H1 (cell line): Measurements from ENCODE around the gene NDP. TPM values are rescaled to one million over a fixed set of nuclear protein-coding genes. Genes with fewer than 3 reads are reported as not detected.

ENCODE experiments used
- CTCF ChIA-PET: fragments of 300-600 bp; sonication (Branson Sonifier 250); formaldehyde crosslinking; loops from one replicate; lab custom pipeline; 2021; ENCODE audit not compliant: partially characterized antibody; lab: Charles Lee
- POLR2A ChIA-PET: fragments of 300-600 bp; sonication (Branson Sonifier 250); formaldehyde crosslinking; loops from one replicate; lab custom pipeline; 2021; ENCODE audit warnings: inconsistent platforms; ENCODE audit not compliant: partially characterized antibody; lab: Charles Lee
- DNase-seq, 2 experiments: peaks; one replicate each; pipeline versions ENCODE4 v3.0.0 to v3.0.0-alpha.2; 2010 to 2022; ENCODE audit warnings: low spot score in 2 of 2, low read depth in 1 of 2, mixed read lengths in 1 of 2
- FAIRE-seq: peaks from 2 replicates; lab custom pipeline; 2011; peaks lifted over from hg19 to GRCh38; lab: Jason Lieb, UNC
- H2AFZ ChIP-seq: 2 replicates; pipeline ENCODE4 v1.8.1; 2012; ENCODE audit warnings: low read length, inconsistent platforms
- H2AK5ac ChIP-seq: 2 replicates; pipeline ENCODE4 v1.6.1; 2013; ENCODE audit warnings: low read depth, low read length
- H2BK120ac ChIP-seq: replicated peaks from 2 replicates; pipeline ENCODE3; 2013; ENCODE audit warnings: low read depth, low read length, inconsistent platforms
- H2BK12ac ChIP-seq: 2 replicates; pipeline ENCODE4 v1.6.1; 2013; ENCODE audit warnings: low read depth, low read length
- H2BK15ac ChIP-seq: 2 replicates; pipeline ENCODE4 v1.6.1; 2013; ENCODE audit warnings: low read length
- H2BK20ac ChIP-seq: 2 replicates; pipeline ENCODE4 v1.6.1; 2013; ENCODE audit warnings: low read length
- H2BK5ac ChIP-seq: 2 replicates; pipeline ENCODE4 v1.6.1; 2013; ENCODE audit warnings: low read depth, low read length
- H3K14ac ChIP-seq: 2 replicates; pipeline ENCODE4 v1.6.1; 2013; ENCODE audit warnings: inconsistent platforms; ENCODE audit not compliant: insufficient read length
- H3K18ac ChIP-seq: 2 replicates; pipeline ENCODE4 v1.6.1; 2013; ENCODE audit warnings: low read length; ENCODE audit errors: extremely low read depth
- H3K23ac ChIP-seq: 2 replicates; pipeline ENCODE4 v1.6.1; 2013; ENCODE audit warnings: inconsistent platforms; ENCODE audit not compliant: insufficient read length
- H3K23me2 ChIP-seq: 2 replicates; pipeline ENCODE4 v1.6.1; 2013; ENCODE audit warnings: low read depth, low read length
- H3K27ac ChIP-seq: 2 replicates; pipeline ENCODE4 v1.6.1; 2011; ENCODE audit warnings: low read depth, low read length, inconsistent platforms
- H3K27me3 ChIP-seq, 4 experiments: replicated peaks in 1 of 4; 1 replicate in 1 of 4; 2 replicates in 3 of 4; pipeline versions ENCODE4 v1.6.1 to v1.8.1; 2011 to 2013; ENCODE audit warnings: low read length in 3 of 4, mild to moderate bottlenecking in 3 of 4, inconsistent platforms in 2 of 4, mixed read lengths in 2 of 4, moderate library complexity in 1 of 4; ENCODE audit not compliant: control insufficient read depth in 3 of 4, insufficient read depth in 3 of 4; ENCODE audit errors: extremely low read depth in 1 of 4
- H3K36me3 ChIP-seq, 4 experiments: 2 replicates each; pipeline versions ENCODE4 v1.6.1 to v1.8.1; 2011 to 2013; ENCODE audit warnings: mild to moderate bottlenecking in 4 of 4, low read length in 3 of 4, moderate library complexity in 2 of 4, control low read depth in 1 of 4, inconsistent platforms in 1 of 4; ENCODE audit not compliant: insufficient read depth in 4 of 4, control insufficient read depth in 2 of 4
- H3K4ac ChIP-seq: replicated peaks from 2 replicates; pipeline ENCODE3; 2013; ENCODE audit warnings: low read length, low read depth, mixed read lengths, inconsistent platforms; ENCODE audit not compliant: insufficient read length
- H3K4me1 ChIP-seq, 4 experiments: replicated peaks in 1 of 4; 1 replicate in 1 of 4; 2 replicates in 3 of 4; pipeline versions ENCODE4 v1.6.1 to v1.8.1; 2011 to 2013; ENCODE audit warnings: low read length in 3 of 4, inconsistent platforms in 2 of 4, mixed read lengths in 1 of 4; ENCODE audit not compliant: insufficient read depth in 4 of 4, control insufficient read depth in 3 of 4
- H3K4me2 ChIP-seq, 2 experiments: 2 replicates each; pipeline versions ENCODE4 v1.6.1 to v1.8.1; 2011 to 2013; ENCODE audit warnings: low read depth in 2 of 2, low read length in 2 of 2, control low read depth in 1 of 2, inconsistent platforms in 1 of 2, mild to moderate bottlenecking in 1 of 2; ENCODE audit not compliant: insufficient read depth in 1 of 2
- H3K4me3 ChIP-seq, 4 experiments: fragments of 200-600, 300-600 bp in 1 of 4; sonication (generic), shearing (Covaris generic), sonication (Bioruptor Twin) in 1 of 4; 2 replicates each; pipeline versions ENCODE4 v1.5.1 to v1.8.1; 2011 to 2016; ENCODE audit warnings: low read length in 4 of 4, low read depth in 3 of 4, control low read depth in 2 of 4, inconsistent platforms in 2 of 4, mild to moderate bottlenecking in 2 of 4, mixed read lengths in 1 of 4, moderate library complexity in 1 of 4; ENCODE audit not compliant: insufficient read depth in 2 of 4; ENCODE audit errors: extremely low read depth in 1 of 4
- H3K56ac ChIP-seq: replicated peaks from 2 replicates; pipeline ENCODE3; 2013; ENCODE audit warnings: low read depth, mild to moderate bottlenecking, mixed read lengths, low read length, inconsistent platforms; ENCODE audit not compliant: insufficient read length
- H3K79me1 ChIP-seq: 2 replicates; pipeline ENCODE4 v1.6.1; 2013; ENCODE audit warnings: low read depth, low read length, control low read depth
- H3K79me2 ChIP-seq, 2 experiments: 2 replicates each; pipeline versions ENCODE4 v1.6.1 to v1.8.1; 2012 to 2013; ENCODE audit warnings: low read length in 2 of 2, mild to moderate bottlenecking in 2 of 2, inconsistent platforms in 1 of 2; ENCODE audit not compliant: insufficient read depth in 2 of 2, control insufficient read depth in 1 of 2
- H3K9ac ChIP-seq, 4 experiments: replicated peaks in 1 of 4; 1 replicate in 1 of 4; 2 replicates in 3 of 4; pipeline versions ENCODE4 v1.6.1 to v1.8.1; 2011 to 2013; ENCODE audit warnings: low read depth in 3 of 4, low read length in 3 of 4, control low read depth in 2 of 4, mild to moderate bottlenecking in 2 of 4, moderate library complexity in 2 of 4, inconsistent platforms in 1 of 4; ENCODE audit errors: extremely low read depth in 1 of 4
- H3K9me3 ChIP-seq, 2 experiments: 2 replicates each; pipeline versions ENCODE4 v1.6.1 to v1.8.1; 2012 to 2013; ENCODE audit warnings: mild to moderate bottlenecking in 2 of 2, moderate library complexity in 2 of 2, control low read depth in 1 of 2, inconsistent platforms in 1 of 2, low read depth in 1 of 2, low read length in 1 of 2, mixed read lengths in 1 of 2; ENCODE audit not compliant: insufficient read depth in 2 of 2
- H4K20me1 ChIP-seq, 2 experiments: replicated peaks in 1 of 2; 2 replicates each; pipeline versions ENCODE3 to v1.8.1; 2011 to 2013; ENCODE audit warnings: inconsistent platforms in 2 of 2, low read length in 2 of 2, mild to moderate bottlenecking in 1 of 2; ENCODE audit not compliant: insufficient read depth in 2 of 2, control insufficient read depth in 1 of 2
- H4K5ac ChIP-seq: 2 replicates; pipeline ENCODE4 v1.6.1; 2013; ENCODE audit warnings: low read length, low read depth, mixed read lengths, inconsistent platforms; ENCODE audit not compliant: insufficient read length
- H4K8ac ChIP-seq: 2 replicates; pipeline ENCODE4 v1.8.0; 2013; ENCODE audit warnings: mild to moderate bottlenecking, moderate library complexity, low read length, inconsistent platforms; ENCODE audit not compliant: insufficient read depth; ENCODE audit errors: extremely low read depth
- H4K91ac ChIP-seq: replicated peaks from 2 replicates; pipeline ENCODE3; 2013; ENCODE audit warnings: low read length, mixed read lengths, inconsistent platforms; ENCODE audit not compliant: insufficient read length
- BCL11A ChIP-seq, 2 experiments: IDR thresholded peaks; one replicate each; pipeline ENCODE4 v1.6.1; 2011; ENCODE audit warnings: low read depth in 2 of 2, low read length in 2 of 2, mild to moderate bottlenecking in 2 of 2
- CEBPB ChIP-seq: IDR thresholded peaks from 2 replicates; pipeline ENCODE4 v1.6.1; 2012; ENCODE audit warnings: low read depth, low read length
- EZH2 ChIP-seq: fragments of 200-600 bp; sonication (generic); IDR thresholded peaks from 2 replicates; pipeline ENCODE4 v1.7.1; 2012; ENCODE audit warnings: low read depth, mild to moderate bottlenecking, moderate library complexity, low read length, inconsistent platforms; ENCODE audit not compliant: severe bottlenecking
- GABPA ChIP-seq: IDR thresholded peaks from 2 replicates; pipeline ENCODE4 v1.6.1; 2011; ENCODE audit warnings: mild to moderate bottlenecking, low read length, moderate library complexity, borderline replicate concordance; ENCODE audit not compliant: insufficient read depth
- GTF2F1 ChIP-seq: IDR thresholded peaks from 2 replicates; pipeline ENCODE4 v1.6.1; 2012; ENCODE audit warnings: low read depth, low read length, improper control_type of control experiment, borderline replicate concordance
- HDAC2 ChIP-seq, 2 experiments: fragments of 300-600 bp in 1 of 2; sonication (generic) in 1 of 2; IDR thresholded peaks; 2 replicates each; pipeline ENCODE4 v1.6.1; 2011 to 2012; ENCODE audit warnings: low read depth in 2 of 2, low read length in 2 of 2, mild to moderate bottlenecking in 2 of 2, moderate library complexity in 2 of 2, borderline replicate concordance in 1 of 2, inconsistent platforms in 1 of 2
- KDM4A ChIP-seq: IDR thresholded peaks from one replicate; pipeline ENCODE4 v1.7.1; 2012; ENCODE audit warnings: low read depth, mild to moderate bottlenecking, moderate library complexity, low read length, inconsistent platforms; ENCODE audit not compliant: severe bottlenecking
- KDM5A ChIP-seq: fragments of 200-600 bp; IDR thresholded peaks from 2 replicates; pipeline ENCODE4 v1.7.1; 2012; ENCODE audit warnings: mild to moderate bottlenecking, low read length, inconsistent platforms, mixed read lengths
- MAFK ChIP-seq: IDR thresholded peaks from 2 replicates; pipeline ENCODE4 v1.6.1; 2012; ENCODE audit warnings: low read depth, mild to moderate bottlenecking, improper control_type of control experiment, low read length
- NANOG ChIP-seq: IDR thresholded peaks from 2 replicates; pipeline ENCODE4 v1.6.1; 2011; ENCODE audit warnings: low read length, low read depth, mild to moderate bottlenecking, inconsistent platforms; ENCODE audit not compliant: insufficient read depth, poor library complexity, severe bottlenecking
- RNF2 ChIP-seq: fragments of 200-900, 300-1000 bp; sonication (generic); IDR thresholded peaks from 2 replicates; pipeline ENCODE4 v1.7.1; 2016; ENCODE audit warnings: borderline replicate concordance, low read depth, mild to moderate bottlenecking, antibody characterized with exemption, low read length; ENCODE audit not compliant: poor library complexity, severe bottlenecking; ENCODE audit errors: missing control alignments
- RXRA ChIP-seq: IDR thresholded peaks from 2 replicates; pipeline ENCODE4 v1.6.1; 2011; ENCODE audit warnings: low read depth, mild to moderate bottlenecking, low read length, moderate library complexity; ENCODE audit not compliant: insufficient read depth
- TAF1 ChIP-seq: IDR thresholded peaks from 2 replicates; pipeline ENCODE4 v1.6.1; 2011; ENCODE audit warnings: mild to moderate bottlenecking, low read depth, low read length
- polyA plus RNA-seq, 7 experiments: library from polyadenylated mRNA; depleted of rRNA in 3 of 7; stranded (reverse) in 5 of 7; unstranded in 2 of 7; fragments of >200 nt in 5 of 7; fragments of 200-250 nt in 2 of 7; gene quantifications; 1 replicate in 5 of 7; 2 replicates in 1 of 7; 4 replicates in 1 of 7; pipeline versions ENCODE4 v1.2.1 to v1.2.3, GENCODE V29; 2011 to 2013; ENCODE audit warnings: missing spikeins in 2 of 7, mixed read lengths in 2 of 7
- total RNA-seq: library from RNA; stranded (reverse); fragmentation: NEBNext Ultra II Directional; extraction: Animal tissue kit (Norgen Biotek cat#: 25700); gene quantifications from 2 replicates; pipeline ENCODE4 v1.2.1, GENCODE V29; 2021

Gene NDP
- total and polyA plus RNA-seq, 2 of the 8 experiments (the other 6 are each of a cell fraction or from before 2014, with no cell fraction given) = 0.26 to 0.82 TPM

GRCh38 chrX:43956034-43956433 is 17.2 kb downstream of the NDP start:
- H3K23me2 ChIP-seq = no peaks in the 10 kb centered on the region
- no peaks in the 10 kb centered on the region for H3K36me3 ChIP-seq
- H3K9ac ChIP-seq = no peak overlapping the region
- H4K20me1 ChIP-seq = no peaks in the 10 kb centered on the region
- FAIRE-seq = no peak
- ChIA-PET CTCF (no interaction called here), POLR2A (no interaction called here)
- no peaks in the 10 kb centered on the region for H3K27me3 ChIP-seq
- H3K23ac ChIP-seq = no peak overlapping the region
- H2BK12ac ChIP-seq = no peak overlapping the region
- no peak overlapping the region for H2AFZ ChIP-seq
- H3K18ac ChIP-seq = no peak overlapping the region
- no peak overlapping the region for H4K8ac ChIP-seq
- H4K91ac ChIP-seq = no peak overlapping the region
- H3K4ac ChIP-seq = no peak overlapping the region
- no peak overlapping the region for H3K14ac ChIP-seq
- no peak overlapping the region for H2AK5ac ChIP-seq
- no peak overlapping the region for H3K4me2 ChIP-seq
- no peak for DNase-seq
- no peaks in the 10 kb centered on the region for H3K79me2 ChIP-seq
- no peak overlapping the region for H3K4me3 ChIP-seq
- H2BK15ac ChIP-seq = no peak overlapping the region
- H3K56ac ChIP-seq = no peak overlapping the region
- no peak overlapping the region for H3K27ac ChIP-seq
- H3K4me1 ChIP-seq = no peaks in the 10 kb centered on the region
- no peak overlapping the region for H4K5ac ChIP-seq
- H2BK20ac ChIP-seq = no peak overlapping the region
- no peaks in the 10 kb centered on the region for H3K79me1 ChIP-seq
- H2BK120ac ChIP-seq = no peak overlapping the region
- no peaks in the 10 kb centered on the region for H3K9me3 ChIP-seq
- TF ChIP-seq EZH2 (no peak), GTF2F1 (no peak), NANOG (no peak), BCL11A (IDR thresholded peaks at IDR 0.05; ENCODE audit: low read depth in 2 of 2, low read length in 2 of 2) (no peak), TAF1 (no peak), RNF2 (no peak), HDAC2 (IDR thresholded peaks at IDR 0.05; ENCODE audit: borderline replicate concordance in 1 of 2, low read depth in 2 of 2, low read length in 2 of 2) (no peak), RXRA (no peak), GABPA (no peak), KDM5A (no peak), KDM4A (no peak), CEBPB (no peak), MAFK (no peak)
- TF ChIP-seq, all 59 proteins: peak for 0
- H2BK5ac ChIP-seq = no peak overlapping the region
